Pancreas (tissue), 10 donors: Measurements from ENCODE around the gene DNAJC22. TPM values are rescaled to one million over a fixed set of nuclear protein-coding genes. Genes with fewer than 3 reads are reported as not detected.

Source experiments
- ATAC-seq, 4 donors: fragments of 200-7000 bp; cut with Tn5 transposase; one replicate each; pipeline versions ENCODE4 v1.8.0 to v1.9.1; 2020; ENCODE audit warnings: mild to moderate bottlenecking in 4 of 4, moderate library complexity in 4 of 4
- DNase-seq, 6 donors: peaks; one replicate each; pipeline ENCODE4 v3.0.0-alpha.2; 2020
- FAIRE-seq: peaks from 2 replicates; lab custom pipeline; 2012; peaks lifted over from hg19 to GRCh38; lab: Jason Lieb, UNC
- H3K27ac ChIP-seq, 4 donors: fragments of 200-600 bp; sonication (generic); 1 replicate in 3 of 4; 2 replicates in 1 of 4; pipeline versions ENCODE4 v1.5.0 to v1.8.0; 2020
- H3K27me3 ChIP-seq, 4 donors: fragments of 200-600 bp; one replicate each; pipeline ENCODE4 v1.8.0; 2021
- H3K36me3 ChIP-seq, 3 donors: fragments of 200-600 bp; sonication (generic) in 1 of 3; one replicate each; pipeline versions ENCODE4 v1.5.0 to v1.8.0; 2020 to 2021
- H3K4me1 ChIP-seq, 3 donors: fragments of 200-600 bp; one replicate each; pipeline ENCODE4 v1.8.0; 2021
- H3K4me3 ChIP-seq, 4 donors: fragments of 200-600 bp; sonication (generic) in 2 of 4; one replicate each; pipeline versions ENCODE4 v1.5.0 to v1.8.0; 2020 to 2021
- H3K9me3 ChIP-seq, 4 donors: fragments of 200-600 bp; one replicate each; pipeline ENCODE4 v1.8.0; 2021
- CTCF ChIP-seq, 4 donors: fragments of 200-600 bp; sonication (generic) in 3 of 4; IDR thresholded peaks; one replicate each; pipeline versions ENCODE4 v1.5.0 to v1.8.0; 2021; ENCODE audit warnings: antibody characterized with exemption in 4 of 4
- WGBS, 2 donors: extraction: QIAGEN DNeasy Blood & Tissue Kit; methylation state at CpG; one replicate each; pipeline ENCODE4 v1.1.7; 2013; 5-methylcytosine and 5-hydroxymethylcytosine counted together
- intact Hi-C, 3 donors: fragments of 100-400 bp; cut with DNase I; formaldehyde crosslinking; loops; one replicate each; pipeline versions ENCODE4 v1.11.1 to v1.14.2; 2022
- polyA plus RNA-seq, 2 donors: library from polyadenylated mRNA; stranded (reverse); fragments of 200-250 nt; gene quantifications; one replicate each; pipeline ENCODE4 v1.2.3, GENCODE V29; 2013
- total RNA-seq, 6 donors: library from RNA; stranded (reverse); fragmentation: NEBNext Ultra II Directional in 4 of 6; extraction: Animal tissue kit (Norgen Biotek cat#: 25700) in 4 of 6; gene quantifications; one replicate each; pipeline versions ENCODE4 v1.2.1 to v1.2.4, GENCODE V29; 2021 to 2023
- donor health status: healthy with polysubstance abuse.
- donor health status: DM: no; HTN: no; CAD: no; lungs with moderate emphysema.
- donor health status: DM: no; HTN: no; CAD: no.
- donor health status: control.
- donor health status: control.
- donor health status: Bipolar disorder and iron deficiency.
- donor health status: DM: yes; HTN: yes; CAD: no.
- donor health status: DM: no; HTN: no; CAD: no.
- donor health status: DM: no; HTN: no; CAD: no.
- donor health status: DM: yes; HTN: yes; CAD: no.

DNAJC22 gene
- total and polyA plus RNA-seq, 8 donors = 4.0 to 11.9 (median 7.5) TPM

- Histone ChIP-seq H3K9me3 (no peaks in the 10 kb centered on the region), H3K27ac (no peak overlapping the region), H3K36me3 (no peaks in the 10 kb centered on the region), H3K4me3 (no peak overlapping the region), H3K4me1 (peaks cover 0 to 10% (median 3%) of the 10 kb centered on the region in 3 donors), H3K27me3 (peaks cover 0 to 8% (median 7%) of the 10 kb centered on the region in 4 donors)
- whole genome bisulfite sequencing, 2 donors = 71 to 72% methylated on average over 12 of the region's 12 CpGs
- no peak for TF ChIP-seq CTCF (IDR thresholded peaks at IDR 0.05)
- intact Hi-C loops = no loop called here
- FAIRE-seq (no peak), ATAC-seq (no peak), DNase-seq (no peak)
These were observed 12.0 kb upstream of the DNAJC22 start for GRCh38 chr12:49334681-49335080.

GRCh38 chr12:49335118-49335954, 11.4 kb upstream of the DNAJC22 start:
- no peak for TF ChIP-seq CTCF (IDR thresholded peaks at IDR 0.05)
- WGBS, 2 donors = 79 to 83% methylated on average over 16 of the region's 16 CpGs
- Histone ChIP-seq H3K4me3 (no peak overlapping the region), H3K9me3 (no peaks in the 10 kb centered on the region), H3K36me3 (no peaks in the 10 kb centered on the region), H3K4me1 (peaks cover 0 to 10% (median 3%) of the 10 kb centered on the region in 3 donors), H3K27ac (no peak overlapping the region), H3K27me3 (peaks cover 0 to 8% (median 7%) of the 10 kb centered on the region in 4 donors)
- ATAC-seq = no peak
- intact Hi-C loops = no loop called here
- FAIRE-seq = no peak
- no peak for DNase-seq

DNA sequence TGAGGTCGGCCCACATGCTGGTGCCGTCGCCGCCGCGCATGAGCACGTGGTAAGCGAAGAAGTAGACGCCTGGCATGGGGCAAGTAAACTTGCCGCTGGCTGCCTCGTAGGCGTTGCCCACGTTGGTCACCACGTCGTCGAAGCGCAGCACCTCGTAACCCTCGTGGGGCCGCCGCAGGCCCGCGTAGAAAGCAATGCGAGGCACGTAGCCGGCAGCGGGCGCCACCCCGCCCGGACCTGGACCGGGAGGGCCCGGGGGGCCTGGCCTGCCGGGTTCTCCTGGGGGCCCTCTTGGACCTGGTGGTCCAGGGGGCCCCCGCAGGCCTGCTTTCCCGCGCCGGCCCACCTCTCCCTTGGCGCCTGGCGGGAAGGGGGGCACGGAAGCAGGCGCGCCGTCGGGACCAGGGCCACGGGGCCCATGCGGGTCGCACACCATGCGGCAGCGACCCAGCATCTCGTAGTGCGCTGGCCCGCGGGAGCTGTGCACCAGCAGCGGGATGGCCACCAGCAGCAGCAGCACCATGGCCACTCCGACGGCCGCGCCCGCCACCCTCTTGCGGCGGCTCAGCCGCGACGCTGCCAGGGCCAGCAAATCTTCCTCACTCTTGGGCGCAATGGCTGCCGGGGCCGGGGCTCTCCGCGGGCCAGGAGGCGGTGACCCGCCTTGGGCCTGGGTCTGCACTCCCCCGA, 10.6 kb upstream of the DNAJC22 start:
- intact Hi-C loops = no loop called here
- 19 to 20% methylated on average over 61 to 72 of the region's 72 CpGs for WGBS, 2 donors
- H3K9me3 ChIP-seq = no peaks in the 10 kb centered on the region
- H3K27ac ChIP-seq = no peak overlapping the region
- FAIRE-seq (no peak), ATAC-seq (no peak), DNase-seq (peak in 1 of 6 donors; percentile 76)
- peaks cover 0 to 8% (median 7%) of the 10 kb centered on the region in 4 donors for H3K27me3 ChIP-seq
- no peaks in the 10 kb centered on the region for H3K36me3 ChIP-seq
- H3K4me3 ChIP-seq = peak overlapping the region in 1 of 4 donors; percentile 38
- H3K4me1 ChIP-seq = peaks cover 0 to 9% (median 3%) of the 10 kb centered on the region in 3 donors
- no peak for TF ChIP-seq CTCF (IDR thresholded peaks at IDR 0.05)

DNA sequence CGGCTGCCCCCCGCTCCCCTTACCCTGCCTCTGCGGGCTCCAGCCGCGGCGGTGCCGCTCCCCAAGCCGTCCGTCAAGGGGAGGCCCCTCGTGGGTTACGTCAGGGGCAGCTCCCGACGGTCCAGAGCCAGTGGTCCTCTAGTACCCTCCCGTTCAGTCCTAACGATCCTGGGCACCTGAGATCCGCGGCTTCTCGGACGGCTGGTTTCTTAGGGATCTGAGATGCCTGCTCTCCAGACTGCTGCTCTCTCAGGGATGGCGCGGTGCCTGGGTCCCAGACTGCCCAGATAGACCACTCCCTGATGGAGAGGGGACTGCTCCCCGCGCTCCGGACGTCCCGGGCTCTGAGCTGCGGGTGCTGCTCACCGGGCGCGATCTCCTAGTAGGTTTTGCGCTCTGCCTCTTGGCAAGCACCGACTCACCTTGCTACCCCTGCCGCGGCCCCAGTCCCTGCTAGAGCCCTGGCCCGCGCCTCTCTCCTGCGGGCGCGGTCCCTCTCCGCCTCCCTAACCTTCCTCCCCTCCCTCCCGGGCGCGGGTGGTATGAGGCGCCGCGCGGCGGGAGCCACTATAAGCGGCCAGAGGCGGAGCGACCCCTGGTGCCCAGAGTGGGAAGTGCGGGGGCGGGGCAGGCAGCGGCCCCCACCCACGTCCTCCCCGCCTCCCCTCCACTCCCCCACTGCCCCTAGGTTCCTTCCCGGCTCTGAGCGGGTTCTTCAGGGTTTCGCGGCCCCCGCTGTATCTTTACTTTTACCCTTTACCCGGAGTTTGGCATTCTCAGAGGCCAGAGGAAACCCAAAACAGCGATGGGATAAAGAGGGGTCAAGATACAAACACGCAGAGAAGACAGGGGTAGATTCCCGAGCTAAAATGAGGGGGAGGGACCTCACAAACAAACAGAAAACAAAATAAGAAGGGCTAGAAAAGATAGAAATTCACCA, 9.8 kb upstream of the DNAJC22 start, which contains the start of gene C1QL4:
TSS of gene C1QL4 (minus strand) at position 544 of the 940 bp plus-strand sequence. CDS start 711 bp downstream, outside the sequence.
- intact Hi-C loops = no loop called here
- Histone ChIP-seq H3K36me3 (no peaks in the 10 kb centered on the region), H3K9me3 (no peaks in the 10 kb centered on the region), H3K4me3 (peak within 1 kb of the TSS in 2 of 4 donors; percentile 38 to 40), H3K27me3 (peaks cover 0 to 8% (median 7%) of the 10 kb centered on the region in 4 donors), H3K27ac (no peak within 1 kb of the TSS), H3K4me1 (peaks cover 0 to 6% (median 0%) of the 10 kb centered on the region in 3 donors)
- TF ChIP-seq CTCF (IDR thresholded peaks at IDR 0.05) = peak; percentile 97 to 99 (median 98)
- DNase-seq (peak; percentile 73 to 96 (median 86)), ATAC-seq (peak; percentile 81 to 95 (median 94)), FAIRE-seq (no peak)
- 2 to 3% methylated on average over 57 to 65 of the region's 65 CpGs for WGBS, 2 donors
